ENCODE data around the gene TMEM242.

Gene TMEM242

GRCh38 chr6:157288575-157288974 is 34.7 kb downstream of the TMEM242 start:
- no peak for DNase-seq (ENCODE audit: low spot score)

GRCh38 chr6:157287923-157288322 is 35.4 kb downstream of the TMEM242 start:
- no peak for DNase-seq (ENCODE audit: low spot score)

- no peak for DNase-seq (ENCODE audit: low spot score)
Observed at GRCh38 chr6:157287247-157287850, 36.0 kb downstream of the TMEM242 start.

GRCh38 chr6:157285422-157285779 is 37.9 kb downstream of the TMEM242 start:
- DNase-seq (ENCODE audit: low spot score), result no peak

GRCh38 chr6:157284738-157285421 is 38.4 kb downstream of the TMEM242 start:
- no peak for DNase-seq (ENCODE audit: low spot score)

- DNase-seq (ENCODE audit: low spot score), result no peak
Observed at GRCh38 chr6:157283900-157284737, 39.2 kb downstream of the TMEM242 start.

GRCh38 chr6:157283330-157283898 is 39.9 kb downstream of the TMEM242 start:
- DNase-seq (ENCODE audit: low spot score), result no peak

GRCh38 chr6:157282284-157282683 is 41.0 kb downstream of the TMEM242 start:
- DNase-seq (ENCODE audit: low spot score), result no peak

GRCh38 chr6:157281570-157281969 is 41.7 kb downstream of the TMEM242 start:
- DNase-seq (ENCODE audit: low spot score), result peak; percentile 30

GRCh38 chr6:157280947-157281346 is 42.4 kb downstream of the TMEM242 start:
- no peak for DNase-seq (ENCODE audit: low spot score)

- no peak for DNase-seq (ENCODE audit: low spot score)
Observed at GRCh38 chr6:157280157-157280556, 43.2 kb downstream of the TMEM242 start.

- no peak for DNase-seq (ENCODE audit: low spot score)
Observed at GRCh38 chr6:157278171-157278570, 45.1 kb downstream of the TMEM242 start.

- DNase-seq (ENCODE audit: low spot score), result no peak
Observed at GRCh38 chr6:157276731-157277130, 46.6 kb downstream of the TMEM242 start.

- no peak for DNase-seq (ENCODE audit: low spot score)
Observed at GRCh38 chr6:157276134-157276532, 47.2 kb downstream of the TMEM242 start.

- peak; percentile 77 for DNase-seq (ENCODE audit: low spot score)
Observed at GRCh38 chr6:157274471-157275226, 48.7 kb downstream of the TMEM242 start.

GRCh38 chr6:157273756-157274470 is 49.4 kb downstream of the TMEM242 start:
- DNase-seq (ENCODE audit: low spot score), result peak; percentile 12

- no peak for DNase-seq (ENCODE audit: low spot score)
Observed at GRCh38 chr6:157272866-157273755, 50.2 kb downstream of the TMEM242 start.

GRCh38 chr6:157272372-157272771 is 50.9 kb downstream of the TMEM242 start:
- no peak for DNase-seq (ENCODE audit: low spot score)

GRCh38 chr6:157271911-157272310 is 51.4 kb downstream of the TMEM242 start:
- DNase-seq (ENCODE audit: low spot score), result no peak

- DNase-seq (ENCODE audit: low spot score), result no peak
Observed at GRCh38 chr6:157271441-157271840, 51.9 kb downstream of the TMEM242 start.

All from hematopoietic multipotent progenitor cell treated with erythropoietin and hydrocortisone succinate and interleukin-3 and kit ligand, for 15 days (in vitro differentiated cells).